HepG2 (cell line): ENCODE data around the gene PAM16. TPM values are rescaled to one million over a fixed set of nuclear protein-coding genes. Genes with fewer than 3 reads are reported as not detected.

Experiments used
- ATAC-seq: fragments of 200-7000 bp; cut with Tn5 transposase; 3 replicates; pipeline ENCODE4 v1.9.1; 2020; ENCODE audit warnings: mild to moderate bottlenecking, moderate library complexity
- BruUV-seq: library from RNA; stranded (reverse); fragments of 400-500 nt; replicated peaks from 2 replicates; lab custom pipeline; 2021; lab: Mats Ljungman, UMichigan
- CTCF ChIA-PET: fragments of 300-600 bp; formaldehyde crosslinking; extraction: SDS; loops from one replicate; lab custom pipeline; 2021; ENCODE audit warnings: low total read pairs, inconsistent platforms, low intra/inter-chr PET ratio; lab: Yijun Ruan, JAX
- POLR2A ChIA-PET: fragments of 350-600 bp; sonication (Branson Sonifier 250); formaldehyde crosslinking; loops from one replicate; lab custom pipeline; 2020; ENCODE audit warnings: antibody characterized with exemption, inconsistent platforms; lab: Yijun Ruan, JAX
- DNase-seq: peaks from one replicate; pipeline ENCODE4 v3.0.0-alpha.2; 2015; ENCODE audit warnings: low spot score
- FAIRE-seq: peaks from 3 replicates; lab custom pipeline; 2011; peaks lifted over from hg19 to GRCh38; lab: Jason Lieb, UNC
- H2AFZ ChIP-seq: one replicate; pipeline ENCODE4 v1.6.1; 2011; ENCODE audit warnings: low read length, inconsistent platforms
- H3K27ac ChIP-seq: fragments of 300-600 bp; 3 replicates; pipeline ENCODE4 v1.8.0; 2011; ENCODE audit warnings: mixed run types, mild to moderate bottlenecking, mixed read lengths, low read length, inconsistent platforms; ENCODE audit not compliant: insufficient read depth; ENCODE audit errors: extremely low read length
- H3K27me3 ChIP-seq, 2 experiments: fragments of 200-600 bp in 1 of 2; 2 replicates in 1 of 2; 3 replicates in 1 of 2; pipeline versions ENCODE4 v1.6.0 to v1.8.0; 2011; ENCODE audit warnings: low read length in 2 of 2, mild to moderate bottlenecking in 2 of 2, moderate library complexity in 2 of 2, inconsistent platforms in 1 of 2; ENCODE audit not compliant: insufficient read depth in 2 of 2, control insufficient read depth in 1 of 2
- H3K36me3 ChIP-seq, 2 experiments: fragments of 200-600 bp in 1 of 2; replicated peaks in 1 of 2; 2 replicates in 1 of 2; 3 replicates in 1 of 2; pipeline versions ENCODE4 v1.5.1 to v1.8.0; 2011; ENCODE audit warnings: low read length in 2 of 2, inconsistent platforms in 1 of 2; ENCODE audit not compliant: insufficient read depth in 2 of 2, control insufficient read depth in 1 of 2
- H3K4me1 ChIP-seq: 2 replicates; pipeline ENCODE4 v1.5.1; 2012; ENCODE audit warnings: low read length, inconsistent platforms; ENCODE audit not compliant: insufficient read depth
- H3K4me2 ChIP-seq: 2 replicates; pipeline ENCODE4 v1.6.0; 2011; ENCODE audit warnings: low read depth, low read length, inconsistent platforms
- H3K4me3 ChIP-seq, 3 experiments: fragments of 200-600 bp in 1 of 3; sonication (generic), shearing (Covaris generic) in 1 of 3; replicated peaks in 1 of 3; 2 replicates each; pipeline ENCODE4 v1.5.1; 2011 to 2016; ENCODE audit warnings: low read length in 3 of 3, inconsistent platforms in 2 of 3, low read depth in 2 of 3, mild to moderate bottlenecking in 2 of 3, control low read depth in 1 of 3, mixed read lengths in 1 of 3; ENCODE audit not compliant: insufficient read depth in 1 of 3
- H3K79me2 ChIP-seq: one replicate; pipeline ENCODE4 v1.6.1; 2011; ENCODE audit warnings: low read length, inconsistent platforms; ENCODE audit not compliant: insufficient read depth
- H3K9ac ChIP-seq: 2 replicates; pipeline ENCODE4 v1.6.0; 2011; ENCODE audit warnings: mild to moderate bottlenecking, low read depth, low read length, inconsistent platforms; ENCODE audit not compliant: insufficient read depth
- H3K9me3 ChIP-seq: 2 replicates; pipeline ENCODE4 v1.5.1; 2012; ENCODE audit warnings: mild to moderate bottlenecking, low read length
- H4K20me1 ChIP-seq: 2 replicates; pipeline ENCODE4 v1.6.0; 2011; ENCODE audit warnings: inconsistent platforms, mild to moderate bottlenecking, low read length, moderate library complexity; ENCODE audit not compliant: insufficient read depth
- CBX2 ChIP-seq, 2 experiments: fragments of 200-600 bp in 1 of 2; sonication (generic); formaldehyde crosslinking in 1 of 2; IDR thresholded peaks; 2 replicates each; pipeline versions ENCODE4 v1.7.0 to v1.8.1; 2018 to 2022; ENCODE audit warnings: low read depth in 2 of 2, low read length in 1 of 2, mild to moderate bottlenecking in 1 of 2, missing genetic modification reagents in 1 of 2
- CHD2 ChIP-seq: IDR thresholded peaks from 2 replicates; pipeline ENCODE4 v1.6.1; 2011; ENCODE audit warnings: low read depth, low read length, improper control_type of control experiment
- LBX2 ChIP-seq: sonication (generic); formaldehyde crosslinking; IDR thresholded peaks from 2 replicates; pipeline ENCODE4 v1.5.0; 2020; ENCODE audit warnings: missing genetic modification reagents, mild to moderate bottlenecking, borderline replicate concordance
- MATR3 ChIP-seq: sonication (generic); formaldehyde crosslinking; IDR thresholded peaks from 2 replicates; pipeline ENCODE4 v1.4.0; 2020; ENCODE audit warnings: missing genetic modification reagents
- NFYB ChIP-seq: sonication (generic); formaldehyde crosslinking; IDR thresholded peaks from 2 replicates; pipeline ENCODE4 v1.4.0; 2020; ENCODE audit warnings: missing genetic modification reagents
- RAD21 ChIP-seq: fragments of 450-650 bp; formaldehyde crosslinking; IDR thresholded peaks from 2 replicates; pipeline ENCODE4 v1.5.0; 2020; ENCODE audit warnings: mild to moderate bottlenecking
- REXO4 ChIP-seq: sonication (generic); formaldehyde crosslinking; IDR thresholded peaks from 2 replicates; pipeline ENCODE4 v1.8.0; 2022; ENCODE audit warnings: missing genetic modification reagents, mild to moderate bottlenecking, borderline replicate concordance
- TARDBP ChIP-seq: sonication (generic); formaldehyde crosslinking; IDR thresholded peaks from 2 replicates; pipeline ENCODE4 v1.8.0; 2022; ENCODE audit warnings: mild to moderate bottlenecking, missing genetic modification reagents
- ZMAT3 ChIP-seq: sonication (generic); formaldehyde crosslinking; conservative IDR thresholded peaks from 2 replicates; pipeline ENCODE4 v1.7.0; 2021; ENCODE audit warnings: missing genetic modification reagents
- ZNF337 ChIP-seq: sonication (generic); formaldehyde crosslinking; IDR thresholded peaks from 2 replicates; pipeline ENCODE4 v1.5.1; 2020; ENCODE audit warnings: missing genetic modification reagents, low read depth, mild to moderate bottlenecking, borderline replicate concordance
- ZNF574 ChIP-seq: sonication (generic); formaldehyde crosslinking; IDR thresholded peaks from 2 replicates; pipeline ENCODE4 v1.4.0; 2020; ENCODE audit warnings: missing genetic modification reagents
- ZNF720 ChIP-seq: sonication (generic); formaldehyde crosslinking; IDR thresholded peaks from 2 replicates; pipeline ENCODE4 v1.4.0; 2020; ENCODE audit warnings: missing genetic modification reagents
- ZNF772 ChIP-seq: sonication (generic); formaldehyde crosslinking; IDR thresholded peaks from 2 replicates; pipeline ENCODE4 v1.5.0; 2020; ENCODE audit warnings: mild to moderate bottlenecking, missing genetic modification reagents
- ZZZ3 ChIP-seq: sonication (generic); formaldehyde crosslinking; IDR thresholded peaks from 2 replicates; pipeline ENCODE4 v1.4.0; 2020; ENCODE audit warnings: missing genetic modification reagents, mild to moderate bottlenecking, borderline replicate concordance
- WGBS: methylation state at CpG from one replicate; pipeline ENCODE4 v1.1.6; 2017; ENCODE audit warnings: low lambda C conversion rate; 5-methylcytosine and 5-hydroxymethylcytosine counted together
- in situ Hi-C: cut with HindIII; loops from 2 replicates; pipeline ENCODE4 v1.10.0; 2017; ENCODE audit warnings: low pct_unique_long_range_greater_than_20kb; ENCODE audit not compliant: extremely low pct_ligation_motif_present
- intact Hi-C: fragments of 100-400 bp; cut with micrococcal nuclease; formaldehyde crosslinking; loops from one replicate; pipeline ENCODE4 v1.10.0; 2022; ENCODE audit not compliant: unreplicated experiment
- polyA plus RNA-seq, 8 experiments: library from polyadenylated mRNA; depleted of rRNA in 3 of 8; stranded (reverse) in 7 of 8; unstranded in 1 of 8; fragments of >200 nt; fragmentation: Illumina TruSeq in 4 of 8; extraction: Trizol in 4 of 8; gene quantifications; 2 replicates each; pipeline versions ENCODE4 v1.2.1 to v1.2.3, GENCODE V29; 2011 to 2016; ENCODE audit warnings: low read depth in 4 of 8, missing spikeins in 1 of 8, mixed read lengths in 1 of 8; ENCODE audit not compliant: insufficient read depth in 1 of 8
- total RNA-seq, 5 experiments: library from RNA; depleted of rRNA; stranded (reverse); fragments of >200 nt; fragmentation: Illumina TruSeq; extraction: Trizol; gene quantifications; 2 replicates each; pipeline ENCODE4 v1.2.3, GENCODE V29; 2016; ENCODE audit warnings: low read depth in 1 of 5
- TF ChIP-seq, protein P1 (sequence below): sonication (generic); formaldehyde crosslinking; IDR thresholded peaks from 2 replicates; pipeline ENCODE4 v1.4.0; 2020; ENCODE audit warnings: mild to moderate bottlenecking, missing genetic modification reagents
- TF ChIP-seq, protein P2 (sequence below): sonication (generic); formaldehyde crosslinking; IDR thresholded peaks from 2 replicates; pipeline ENCODE4 v1.9.0; 2021; ENCODE audit warnings: missing genetic modification reagents, borderline replicate concordance

The PAM16 gene
- total and polyA plus RNA-seq, 2 of the 13 experiments (the other 11 are each of a cell fraction or from before 2014, with no cell fraction given), result 51.5 to 51.8 TPM

GRCh38 chr16:4327386-4328045, 23.6 kb downstream of the PAM16 start:
- ATAC-seq (peak; percentile 5), DNase-seq (no peak), FAIRE-seq (no peak)
- H3K4me2 ChIP-seq, result peak overlapping the region; percentile 83
- no peaks in the 10 kb centered on the region for H3K9me3 ChIP-seq
- in situ Hi-C loops (loop anchor here (10.0 kb wide), 1 partner anchor 53 kb away; the partner anchor contains the start of gene TFAP4), intact Hi-C loops (loop anchor here (2.0 kb wide), 1 partner anchor 39 kb away; no protein-coding TSS in a partner anchor)
- CTCF ChIA-PET, result interaction anchor here (2.4 to 5.6 kb wide), 3 partner anchors 16 to 73 kb away, joined by 13 to 69 read pairs (median 43); no protein-coding TSS in a partner anchor
- POLR2A ChIA-PET, result interaction anchor here (1.0 to 3.1 kb wide), 12 partner anchors 12 to 127 kb away, joined by 3 to 15 read pairs (median 6); partner anchors contain the start of gene GLIS2
- H3K9ac ChIP-seq, result peak overlapping the region; percentile 71
- peak overlapping the region; percentile 64 to 82 (median 76); a peak in 5 of 6 replicates for H3K4me3 ChIP-seq
- peaks cover 54% of the 10 kb centered on the region for H3K4me1 ChIP-seq
- 3% methylated on average over 14 of the region's 57 CpGs for WGBS
- H4K20me1 ChIP-seq, result no peaks in the 10 kb centered on the region
- H3K27ac ChIP-seq, result peak overlapping the region; percentile 64
- no peaks in the 10 kb centered on the region for H3K79me2 ChIP-seq
- H2AFZ ChIP-seq, result no peak overlapping the region
- H3K36me3 ChIP-seq, result no peaks in the 10 kb centered on the region
- H3K27me3 ChIP-seq, result 0 out of 5 replicates have a peak, but pooled peaks cover 0 to 5% of the 10 kb centered on the region in 2 experiments
- no TSS peak for BruUV-seq
- TF ChIP-seq, protein P1, sequence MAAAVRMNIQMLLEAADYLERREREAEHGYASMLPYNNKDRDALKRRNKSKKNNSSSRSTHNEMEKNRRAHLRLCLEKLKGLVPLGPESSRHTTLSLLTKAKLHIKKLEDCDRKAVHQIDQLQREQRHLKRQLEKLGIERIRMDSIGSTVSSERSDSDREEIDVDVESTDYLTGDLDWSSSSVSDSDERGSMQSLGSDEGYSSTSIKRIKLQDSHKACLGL (CRISPR knock-in tag), result no peak
- no peak for TF ChIP-seq LBX2 (CRISPR knock-in tag)
- no peak for TF ChIP-seq CHD2
- no peak for TF ChIP-seq ZMAT3 (CRISPR knock-in tag)
- TF ChIP-seq TARDBP (CRISPR knock-in tag), result no peak
- TF ChIP-seq, protein P2, sequence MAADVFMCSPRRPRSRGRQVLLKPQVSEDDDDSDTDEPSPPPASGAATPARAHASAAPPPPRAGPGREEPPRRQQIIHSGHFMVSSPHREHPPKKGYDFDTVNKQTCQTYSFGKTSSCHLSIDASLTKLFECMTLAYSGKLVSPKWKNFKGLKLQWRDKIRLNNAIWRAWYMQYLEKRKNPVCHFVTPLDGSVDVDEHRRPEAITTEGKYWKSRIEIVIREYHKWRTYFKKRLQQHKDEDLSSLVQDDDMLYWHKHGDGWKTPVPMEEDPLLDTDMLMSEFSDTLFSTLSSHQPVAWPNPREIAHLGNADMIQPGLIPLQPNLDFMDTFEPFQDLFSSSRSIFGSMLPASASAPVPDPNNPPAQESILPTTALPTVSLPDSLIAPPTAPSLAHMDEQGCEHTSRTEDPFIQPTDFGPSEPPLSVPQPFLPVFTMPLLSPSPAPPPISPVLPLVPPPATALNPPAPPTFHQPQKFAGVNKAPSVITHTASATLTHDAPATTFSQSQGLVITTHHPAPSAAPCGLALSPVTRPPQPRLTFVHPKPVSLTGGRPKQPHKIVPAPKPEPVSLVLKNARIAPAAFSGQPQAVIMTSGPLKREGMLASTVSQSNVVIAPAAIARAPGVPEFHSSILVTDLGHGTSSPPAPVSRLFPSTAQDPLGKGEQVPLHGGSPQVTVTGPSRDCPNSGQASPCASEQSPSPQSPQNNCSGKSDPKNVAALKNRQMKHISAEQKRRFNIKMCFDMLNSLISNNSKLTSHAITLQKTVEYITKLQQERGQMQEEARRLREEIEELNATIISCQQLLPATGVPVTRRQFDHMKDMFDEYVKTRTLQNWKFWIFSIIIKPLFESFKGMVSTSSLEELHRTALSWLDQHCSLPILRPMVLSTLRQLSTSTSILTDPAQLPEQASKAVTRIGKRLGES, result no peak
- no peak for TF ChIP-seq ZNF337 (CRISPR knock-in tag)
- no peak for TF ChIP-seq ZNF574 (CRISPR knock-in tag)
- no peak for TF ChIP-seq REXO4
- TF ChIP-seq NFYB (CRISPR knock-in tag), result no peak
- TF ChIP-seq RAD21 (CRISPR knock-in tag), result no peak
- no peak for TF ChIP-seq ZZZ3 (CRISPR knock-in tag)
- no peak for TF ChIP-seq ZNF720
- TF ChIP-seq ZNF772 (CRISPR knock-in tag), result no peak
- TF ChIP-seq CBX2 (IDR thresholded peaks at IDR 0.05; ENCODE audit: low read depth, low read length), result no peak
- no peak for TF ChIP-seq CBX2 (CRISPR knock-in tag; IDR thresholded peaks at IDR 0.05; ENCODE audit: low read depth)
- TF ChIP-seq MATR3, result no peak
